Mesothelial cell of epicardium (in vitro differentiated cells): ENCODE data around the gene USP36. TPM values are rescaled to one million over a fixed set of nuclear protein-coding genes. Genes with fewer than 3 reads are reported as not detected.
A peak's percentile ranks its signal among the peaks of the same experiment; 100 is the strongest.

Experiments used
- DNase-seq, 2 experiments: peaks; one replicate each; pipeline ENCODE4 v3.0.0; 2021; ENCODE audit warnings: low spot score in 2 of 2; ENCODE audit not compliant: unreplicated experiment in 2 of 2
- H3K27ac Mint-ChIP-seq: 2 replicates; pipeline ENCODE4 v1.8.0; 2021; ENCODE audit warnings: mixed read lengths
- H3K27me3 Mint-ChIP-seq: 2 replicates; pipeline ENCODE4 v1.8.0; 2021; ENCODE audit warnings: low read depth, mixed read lengths
- H3K36me3 Mint-ChIP-seq: 2 replicates; pipeline ENCODE4 v1.8.0; 2021; ENCODE audit warnings: mixed read lengths
- H3K4me1 Mint-ChIP-seq: 2 replicates; pipeline ENCODE4 v1.8.0; 2021; ENCODE audit warnings: mixed read lengths
- H3K4me3 Mint-ChIP-seq: 2 replicates; pipeline ENCODE4 v1.8.0; 2021; ENCODE audit warnings: mild to moderate bottlenecking, moderate library complexity, mixed read lengths
- H3K9me3 Mint-ChIP-seq: 2 replicates; pipeline ENCODE4 v1.8.0; 2021; ENCODE audit warnings: mixed read lengths
- CTCF ChIP-seq: fragments of 200-600 bp; sonication (generic); IDR thresholded peaks from one replicate; pipeline ENCODE4 v1.5.0; 2021; ENCODE audit warnings: antibody characterized with exemption; ENCODE audit not compliant: unreplicated experiment
- total RNA-seq: library from RNA; stranded (reverse); gene quantifications from 3 replicates; pipeline ENCODE4 v1.2.1, GENCODE V29; 2021

Gene USP36
- total RNA-seq, 1 donor from 2014 or later, result 62.0 TPM

GRCh38 chr17:78865682-78866390 is 25.2 kb upstream of the USP36 start:
- no peaks in the 10 kb centered on the region for H3K27me3 Mint-ChIP-seq
- H3K9me3 Mint-ChIP-seq, result no peaks in the 10 kb centered on the region
- H3K4me3 Mint-ChIP-seq, result no peak overlapping the region
- H3K36me3 Mint-ChIP-seq, result peaks cover 35% of the 10 kb centered on the region
- no peaks in the 10 kb centered on the region for H3K4me1 Mint-ChIP-seq
- no peak overlapping the region for H3K27ac Mint-ChIP-seq
- TF ChIP-seq CTCF, result peak; percentile 64
- DNase-seq, result peak in 1 of 2 experiments; percentile 83

- H3K27me3 Mint-ChIP-seq, result no peaks in the 10 kb centered on the region
- TF ChIP-seq CTCF, result no peak
- no peak overlapping the region for H3K4me3 Mint-ChIP-seq
- no peaks in the 10 kb centered on the region for H3K4me1 Mint-ChIP-seq
- H3K9me3 Mint-ChIP-seq, result no peaks in the 10 kb centered on the region
- DNase-seq, result no peak
- peaks cover 26% of the 10 kb centered on the region for H3K36me3 Mint-ChIP-seq
- H3K27ac Mint-ChIP-seq, result no peak overlapping the region
These were observed 23.5 kb upstream of the USP36 start for GRCh38 chr17:78864117-78864516.

- H3K4me3 Mint-ChIP-seq, result no peak overlapping the region
- H3K36me3 Mint-ChIP-seq, result peaks cover 20% of the 10 kb centered on the region
- no peak for DNase-seq
- H3K27me3 Mint-ChIP-seq, result no peaks in the 10 kb centered on the region
- TF ChIP-seq CTCF, result no peak
- no peak overlapping the region for H3K27ac Mint-ChIP-seq
- H3K4me1 Mint-ChIP-seq, result no peaks in the 10 kb centered on the region
- no peaks in the 10 kb centered on the region for H3K9me3 Mint-ChIP-seq
These were observed 21.7 kb upstream of the USP36 start for GRCh38 chr17:78862073-78863023.

- DNase-seq, result no peak
- Mint-ChIP-seq H3K27ac (no peak overlapping the region), H3K27me3 (no peaks in the 10 kb centered on the region), H3K4me3 (no peak overlapping the region), H3K36me3 (peaks cover 20% of the 10 kb centered on the region), H3K9me3 (no peaks in the 10 kb centered on the region), H3K4me1 (no peaks in the 10 kb centered on the region)
- no peak for TF ChIP-seq CTCF
These were observed 20.6 kb upstream of the USP36 start for GRCh38 chr17:78861229-78861628.

- H3K27ac Mint-ChIP-seq, result no peak overlapping the region
- no peak for DNase-seq
- H3K27me3 Mint-ChIP-seq, result no peaks in the 10 kb centered on the region
- no peaks in the 10 kb centered on the region for H3K4me1 Mint-ChIP-seq
- no peak overlapping the region for H3K4me3 Mint-ChIP-seq
- H3K36me3 Mint-ChIP-seq, result peaks cover 20% of the 10 kb centered on the region
- no peaks in the 10 kb centered on the region for H3K9me3 Mint-ChIP-seq
- no peak for TF ChIP-seq CTCF
These were observed 18.4 kb upstream of the USP36 start for GRCh38 chr17:78859051-78859450.
